HG03575 (cell line): Measurements from ENCODE around the gene AAGAB.
"Not testable (repeated sequence)": the region's sequence is repeated elsewhere in the genome, so short reads cannot be mapped to it uniquely, and the experiment has no call there.

Source experiments
- ATAC-seq: cut with Tn5 transposase; IDR thresholded peaks from one replicate; pipeline ENCODE4 v1.9.1; 2021; ENCODE audit not compliant: unreplicated experiment, insufficient number of reproducible peaks, low FRiP score; ENCODE audit errors: extremely low read depth

AAGAB gene

GRCh38 chr15:67254238-67255175 lies at the start of gene AAGAB, which contains the start of gene IQCH:
TSS of gene AAGAB (minus strand) at chr15:67254661. CDS start at chr15:67254631, 30 bp downstream.
TSS of gene IQCH (plus strand) at chr15:67254786. CDS start at chr15:67254897, 111 bp downstream.
- ATAC-seq, result peak; percentile 82

- ATAC-seq, result no peak
These were observed 49.3 kb upstream of the AAGAB start for GRCh38 chr15:67303490-67304363.

- ATAC-seq, result no peak
These were observed 46.0 kb upstream of the AAGAB start for GRCh38 chr15:67300266-67301025.

- no peak for ATAC-seq
These were observed 42.2 kb upstream of the AAGAB start for GRCh38 chr15:67296684-67297083.

- ATAC-seq, result no peak
These were observed 41.7 kb upstream of the AAGAB start for GRCh38 chr15:67296188-67296587.

- no peak for ATAC-seq
These were observed 35.9 kb upstream of the AAGAB start for GRCh38 chr15:67290319-67290718.

GRCh38 chr15:67286400-67286799 lies 31.9 kb upstream of the AAGAB start:
- not testable (repeated sequence) for ATAC-seq

GRCh38 chr15:67285625-67286024 lies 31.2 kb upstream of the AAGAB start:
- ATAC-seq, result not testable (repeated sequence)

GRCh38 chr15:67281714-67282113 lies 27.3 kb upstream of the AAGAB start:
- no peak for ATAC-seq

GRCh38 chr15:67280217-67280616 lies 25.8 kb upstream of the AAGAB start:
- ATAC-seq, result no peak

GRCh38 chr15:67276666-67277065 lies 22.2 kb upstream of the AAGAB start:
- ATAC-seq, result no peak

- no peak for ATAC-seq
These were observed 19.8 kb upstream of the AAGAB start for GRCh38 chr15:67274236-67274635.

- no peak for ATAC-seq
These were observed 13.8 kb upstream of the AAGAB start for GRCh38 chr15:67267951-67268941.

- no peak for ATAC-seq
These were observed 13.0 kb upstream of the AAGAB start for GRCh38 chr15:67267440-67267839.

GRCh38 chr15:67266870-67267269 lies 12.4 kb upstream of the AAGAB start:
- ATAC-seq, result no peak

- no peak for ATAC-seq
These were observed 5.3 kb upstream of the AAGAB start for GRCh38 chr15:67259806-67260205.

- no peak for ATAC-seq
These were observed 4.9 kb upstream of the AAGAB start for GRCh38 chr15:67259379-67259778.

GRCh38 chr15:67258412-67258811 lies 4.0 kb upstream of the AAGAB start:
- not testable (repeated sequence) for ATAC-seq
